Esophagus muscularis mucosa (tissue), 4 donors: Measurements from ENCODE around the gene TMUB2. TPM values are rescaled to one million over a fixed set of nuclear protein-coding genes. Genes with fewer than 3 reads are reported as not detected.

Experiments
- DNase-seq: peaks from one replicate; pipeline ENCODE4 v3.0.0-alpha.2; 2017; ENCODE audit errors: extremely low spot score
- H3K27ac ChIP-seq, 4 donors: fragments of 200-600 bp; sonication (generic); replicated peaks in 1 of 4; 1 replicate in 3 of 4; 2 replicates in 1 of 4; pipeline ENCODE4 v1.5.1; 2016 to 2019; ENCODE audit warnings: mild to moderate bottlenecking in 1 of 4
- H3K27me3 ChIP-seq, 4 donors: fragments of 200-600 bp; sonication (generic); one replicate each; pipeline versions ENCODE4 v1.5.1 to v1.6.0; 2016 to 2019
- H3K36me3 ChIP-seq, 4 donors: fragments of 200-600 bp; sonication (generic); one replicate each; pipeline ENCODE4 v1.5.1; 2016 to 2019
- H3K4me1 ChIP-seq, 4 donors: fragments of 200-600 bp; sonication (generic); one replicate each; pipeline ENCODE4 v1.5.1; 2016 to 2019
- H3K4me3 ChIP-seq, 4 donors: fragments of 200-600 bp; sonication (generic); 1 replicate in 2 of 4; 2 replicates in 2 of 4; pipeline ENCODE4 v1.5.1; 2016 to 2019; ENCODE audit warnings: mild to moderate bottlenecking in 4 of 4, moderate library complexity in 1 of 4
- H3K9me3 ChIP-seq, 4 donors: fragments of 200-600 bp; sonication (generic); 1 replicate in 3 of 4; 2 replicates in 1 of 4; pipeline ENCODE4 v1.5.1; 2016 to 2019
- CTCF ChIP-seq, 3 experiments: fragments of 200-600 bp in 2 of 3; fragments of 450-650 bp in 1 of 3; sonication (generic) in 2 of 3; IDR thresholded peaks; one replicate each; pipeline ENCODE4 v1.5.1; 2017 to 2019; ENCODE audit warnings: antibody characterized with exemption in 3 of 3, mild to moderate bottlenecking in 2 of 3, moderate library complexity in 1 of 3
- EP300 ChIP-seq: sonication (generic); formaldehyde crosslinking; IDR thresholded peaks from one replicate; pipeline ENCODE4 v1.6.1; 2017; ENCODE audit warnings: antibody characterized with exemption
- POLR2A ChIP-seq: fragments of 450-650 bp; IDR thresholded peaks from one replicate; pipeline ENCODE4 v1.6.1; 2017; ENCODE audit warnings: antibody characterized with exemption, moderate library complexity, mild to moderate bottlenecking, low read depth
- POLR2AphosphoS5 ChIP-seq, 2 donors: sonication (generic); formaldehyde crosslinking; IDR thresholded peaks; one replicate each; pipeline ENCODE4 v1.6.1; 2017; ENCODE audit warnings: antibody characterized with exemption in 2 of 2
- WGBS: methylation state at CpG from one replicate; pipeline ENCODE4 v1.1.5; 2018; 5-methylcytosine and 5-hydroxymethylcytosine counted together
- intact Hi-C: fragments of 100-400 bp; cut with DNase I; formaldehyde crosslinking; loops from one replicate; pipeline ENCODE4 v1.15.1; 2023
- total RNA-seq, 4 donors: library from RNA; depleted of rRNA; stranded (reverse); fragments of >200 nt; gene quantifications; one replicate each; pipeline versions ENCODE4 v1.1.0 to v1.2.1, GENCODE V29; 2016

The TMUB2 gene
- total RNA-seq, 4 donors from 2014 or later = 25.3 to 50.3 (median 33.4) TPM

- Histone ChIP-seq H3K27ac (peak overlapping the region; percentile 82 to 89 (median 86)), H3K36me3 (peaks cover 0 to 10% (median 7%) of the 10 kb centered on the region in 4 donors), H3K4me3 (peak overlapping the region; percentile 51 to 56 (median 54)), H3K4me1 (peaks cover 13 to 40% (median 39%) of the 10 kb centered on the region in 4 donors), H3K27me3 (no peaks in the 10 kb centered on the region), H3K9me3 (no peaks in the 10 kb centered on the region)
- WGBS = 39% methylated on average over 4 of the region's 5 CpGs
- intact Hi-C loops = no loop called here
- TF ChIP-seq POLR2A = no peak
- no peak for TF ChIP-seq EP300
- no peak for DNase-seq
Measured at GRCh38 chr17:44170135-44170498, 16.7 kb upstream of the TMUB2 start.

- Histone ChIP-seq H3K27me3 (no peaks in the 10 kb centered on the region), H3K27ac (peak within 1 kb of the TSS; percentile 82 to 89 (median 86)), H3K9me3 (no peaks in the 10 kb centered on the region), H3K36me3 (peaks cover 0 to 13% (median 7%) of the 10 kb centered on the region in 4 donors), H3K4me3 (peak within 1 kb of the TSS; percentile 51 to 56 (median 54)), H3K4me1 (peaks cover 13 to 40% (median 39%) of the 10 kb centered on the region in 4 donors)
- 22% methylated on average over 13 of the region's 21 CpGs for WGBS
- no peak for TF ChIP-seq POLR2A
- TF ChIP-seq CTCF (IDR thresholded peaks at IDR 0.05) = peak in 1 of 3 experiments; percentile 37
- peak; percentile 70 to 80 for TF ChIP-seq POLR2AphosphoS5 (IDR thresholded peaks at IDR 0.05)
- TF ChIP-seq EP300 = no peak
- intact Hi-C loops = no loop called here
- DNase-seq = no peak
Measured at GRCh38 chr17:44170499-44171201, 16.1 kb upstream of the TMUB2 start, which contains the start of gene ASB16. Gene ASB16, plus strand, starts transcription at chr17:44170704. Its CDS starts 86 bp downstream, at chr17:44170790.

- H3K4me3 ChIP-seq = no peak overlapping the region
- DNase-seq = no peak
- peaks cover 13 to 40% (median 39%) of the 10 kb centered on the region in 4 donors for H3K4me1 ChIP-seq
- no peaks in the 10 kb centered on the region for H3K9me3 ChIP-seq
- H3K36me3 ChIP-seq = peaks cover 3 to 27% (median 17%) of the 10 kb centered on the region in 4 donors
- H3K27ac ChIP-seq = peak overlapping the region in 3 of 4 donors; percentile 11 to 89 (median 87)
- TF ChIP-seq EP300 (no peak), POLR2AphosphoS5 (IDR thresholded peaks at IDR 0.05) (no peak), POLR2A (no peak), CTCF (IDR thresholded peaks at IDR 0.05) (no peak)
- 82% methylated on average over 11 of the region's 17 CpGs for WGBS
- H3K27me3 ChIP-seq = no peaks in the 10 kb centered on the region
- intact Hi-C loops = no loop called here
Measured at GRCh38 chr17:44171931-44172455, 14.8 kb upstream of the TMUB2 start.

- intact Hi-C loops = no loop called here
- H3K4me3 ChIP-seq = no peak overlapping the region
Measured at GRCh38 chr17:44174427-44174826, 12.3 kb upstream of the TMUB2 start.

More at GRCh38 chr17:44174427-44174826, 12.3 kb upstream of the TMUB2 start:
- H3K36me3 ChIP-seq = peaks cover 3 to 50% (median 41%) of the 10 kb centered on the region in 4 donors
- DNase-seq = no peak
- peaks cover 6 to 27% (median 26%) of the 10 kb centered on the region in 4 donors for H3K4me1 ChIP-seq
- 100% methylated on average over 2 of the region's 2 CpGs for WGBS
- no peaks in the 10 kb centered on the region for H3K27me3 ChIP-seq
- no peak overlapping the region for H3K27ac ChIP-seq
- no peaks in the 10 kb centered on the region for H3K9me3 ChIP-seq
- TF ChIP-seq CTCF (IDR thresholded peaks at IDR 0.05) = no peak
- TF ChIP-seq EP300 = no peak
- no peak for TF ChIP-seq POLR2A
- TF ChIP-seq POLR2AphosphoS5 (IDR thresholded peaks at IDR 0.05) = no peak
